Fibroblast of villous mesenchyme (primary cell): ENCODE measurements around the gene HEY2. TPM values are rescaled to one million over a fixed set of nuclear protein-coding genes. Genes with fewer than 3 reads are reported as not detected.

Experiments
- DNase-seq: peaks from one replicate; pipeline ENCODE4 v3.0.0-alpha.2; 2010; ENCODE audit warnings: low read depth
- H3K4me3 ChIP-seq: 2 replicates; pipeline ENCODE4 v1.5.1; 2011; ENCODE audit warnings: low read depth, mild to moderate bottlenecking, low read length
- total RNA-seq: library from RNA; depleted of rRNA; stranded (reverse); fragments of >200 nt; gene quantifications from 2 replicates; pipeline ENCODE4 v1.2.3, GENCODE V29; 2012
- TF ChIP-seq, protein P1 (sequence below): IDR thresholded peaks from 2 replicates; pipeline ENCODE4 v1.5.1; 2012; ENCODE audit warnings: low read depth, mild to moderate bottlenecking, low read length; ENCODE audit not compliant: insufficient read depth

HEY2 gene
- total RNA-seq, 1 donor, result not detected

DNA sequence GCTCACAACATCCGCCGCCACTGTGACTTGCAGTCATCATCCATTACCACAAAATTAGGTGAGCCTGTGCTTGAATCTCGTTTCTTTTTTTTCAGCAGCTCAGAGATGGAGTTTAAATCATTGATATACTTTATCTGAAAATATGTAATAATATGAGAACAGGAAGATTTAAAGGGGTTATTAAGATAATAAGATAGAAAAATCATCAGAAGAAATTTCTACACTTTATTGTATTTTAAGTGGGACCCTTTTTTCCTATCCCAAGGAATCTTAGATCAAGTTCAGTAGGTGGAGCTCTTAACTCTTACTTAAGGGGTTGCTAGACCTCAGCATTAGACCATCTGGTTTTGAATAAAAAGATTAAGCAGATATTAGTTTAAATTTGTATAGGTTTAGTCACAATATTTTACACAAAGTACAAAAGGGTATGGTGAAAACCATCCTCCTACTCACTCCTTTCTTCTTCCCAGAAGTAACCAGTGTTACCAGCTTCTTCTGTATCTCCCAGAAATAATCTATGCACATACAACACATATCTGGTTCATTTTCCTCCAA, 32.0 kb downstream of the HEY2 start:
- TF ChIP-seq, protein P1, sequence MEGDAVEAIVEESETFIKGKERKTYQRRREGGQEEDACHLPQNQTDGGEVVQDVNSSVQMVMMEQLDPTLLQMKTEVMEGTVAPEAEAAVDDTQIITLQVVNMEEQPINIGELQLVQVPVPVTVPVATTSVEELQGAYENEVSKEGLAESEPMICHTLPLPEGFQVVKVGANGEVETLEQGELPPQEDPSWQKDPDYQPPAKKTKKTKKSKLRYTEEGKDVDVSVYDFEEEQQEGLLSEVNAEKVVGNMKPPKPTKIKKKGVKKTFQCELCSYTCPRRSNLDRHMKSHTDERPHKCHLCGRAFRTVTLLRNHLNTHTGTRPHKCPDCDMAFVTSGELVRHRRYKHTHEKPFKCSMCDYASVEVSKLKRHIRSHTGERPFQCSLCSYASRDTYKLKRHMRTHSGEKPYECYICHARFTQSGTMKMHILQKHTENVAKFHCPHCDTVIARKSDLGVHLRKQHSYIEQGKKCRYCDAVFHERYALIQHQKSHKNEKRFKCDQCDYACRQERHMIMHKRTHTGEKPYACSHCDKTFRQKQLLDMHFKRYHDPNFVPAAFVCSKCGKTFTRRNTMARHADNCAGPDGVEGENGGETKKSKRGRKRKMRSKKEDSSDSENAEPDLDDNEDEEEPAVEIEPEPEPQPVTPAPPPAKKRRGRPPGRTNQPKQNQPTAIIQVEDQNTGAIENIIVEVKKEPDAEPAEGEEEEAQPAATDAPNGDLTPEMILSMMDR, result peak; percentile 13
- DNase-seq, result peak; percentile 43
- H3K4me3 ChIP-seq, result peak overlapping the region; percentile 71

DNA sequence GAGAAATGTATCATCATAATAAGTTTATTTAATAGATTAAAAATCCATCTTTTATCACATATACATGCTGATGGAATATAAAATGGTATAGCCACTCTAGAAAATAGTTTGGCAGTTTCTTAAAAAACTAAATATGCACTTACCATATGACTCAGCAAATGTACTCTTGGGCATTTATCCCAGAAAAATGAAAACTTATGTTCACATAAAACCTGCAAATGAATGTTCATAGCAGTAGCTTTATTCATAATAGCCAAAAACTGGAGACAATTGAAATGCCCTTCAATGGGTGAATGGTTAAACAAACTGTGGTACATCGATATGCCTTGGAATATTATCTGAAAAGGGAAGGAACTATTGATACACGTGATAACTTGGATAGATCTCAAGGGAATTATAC, 34.9 kb downstream of the HEY2 start:
- peak; percentile 31 for DNase-seq

DNA sequence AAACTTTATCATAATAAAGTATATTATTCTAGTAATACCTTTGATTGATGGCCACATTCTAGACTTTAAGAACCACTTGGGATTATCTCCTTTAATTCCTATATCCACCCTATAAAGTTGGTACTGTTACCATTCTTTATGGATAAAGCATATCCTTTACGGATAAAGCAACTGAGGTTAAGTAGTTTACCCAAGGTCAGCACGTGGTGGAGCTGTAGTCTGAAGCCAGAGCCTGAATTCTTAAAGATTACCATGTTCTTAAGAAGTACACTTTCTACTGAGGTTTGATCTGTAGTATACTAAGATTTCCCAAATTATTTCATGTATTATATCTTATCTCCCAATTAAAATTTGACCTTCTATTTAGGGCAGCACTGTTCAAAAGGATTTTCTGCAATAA, 38.4 kb downstream of the HEY2 start:
- DNase-seq, result peak; percentile 60
- no peak overlapping the region for H3K4me3 ChIP-seq
- TF ChIP-seq, protein P1, result peak; percentile 33

More for the DNA sequence above, 34.9 kb downstream of the HEY2 start:
- H3K4me3 ChIP-seq, result no peak overlapping the region
- TF ChIP-seq, protein P1, result no peak

DNA sequence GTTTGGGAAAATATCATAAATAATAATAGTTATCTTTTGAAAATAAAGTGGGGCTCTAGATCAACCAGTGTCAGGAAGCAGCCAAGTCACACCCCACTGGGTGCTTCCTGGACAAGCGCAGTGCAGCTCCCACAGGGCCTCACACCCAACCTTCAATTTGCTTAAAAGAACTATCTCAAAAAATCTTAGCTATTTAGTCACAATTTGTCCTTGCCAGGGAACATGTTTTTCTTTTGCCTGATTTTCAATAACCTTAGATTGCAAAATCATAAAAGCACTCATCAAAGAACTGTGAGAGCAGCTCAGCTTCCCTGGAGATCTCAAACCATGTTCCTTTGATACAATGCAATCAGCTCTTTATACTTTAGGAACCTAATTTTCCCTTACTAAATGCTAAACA, 39.7 kb downstream of the HEY2 start:
- TF ChIP-seq, protein P1, result no peak
- DNase-seq, result no peak

DNA sequence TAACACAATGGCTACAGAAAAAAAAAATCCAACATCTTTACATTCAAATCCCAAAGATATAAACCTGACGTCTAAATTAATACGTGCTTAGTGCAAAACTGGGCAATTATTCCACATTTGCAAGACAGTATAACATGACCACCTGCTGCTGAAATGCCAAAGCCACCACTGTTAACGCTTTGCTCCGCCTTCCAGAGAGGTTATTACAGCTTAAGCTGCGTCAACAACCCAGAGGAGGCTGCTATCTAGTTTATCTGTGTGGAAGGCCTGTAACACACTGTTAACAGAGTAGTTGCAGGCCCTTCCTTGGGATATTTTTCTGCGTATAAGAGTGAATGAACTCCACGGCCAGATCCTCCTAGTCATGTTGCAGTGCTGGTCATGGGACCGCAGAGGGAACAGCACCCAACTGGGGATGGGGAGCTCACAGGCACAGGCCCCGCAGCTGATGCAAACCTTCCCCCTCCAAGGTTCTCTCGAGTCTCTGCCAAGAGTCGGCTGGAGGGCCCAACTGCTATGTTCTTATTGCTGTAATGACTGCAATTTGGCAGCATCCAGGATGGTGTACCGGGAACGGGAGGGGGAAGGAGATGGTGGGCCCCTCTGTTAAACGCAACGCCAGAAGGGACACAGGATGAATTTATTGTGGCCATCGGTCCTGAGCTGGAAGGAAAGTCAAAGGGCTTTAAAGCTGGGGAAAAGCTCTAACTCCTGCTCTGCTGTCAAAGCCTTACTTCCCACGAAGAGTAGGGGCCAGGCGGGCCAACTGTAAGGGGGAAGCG, 40.3 kb downstream of the HEY2 start:
- H3K4me3 ChIP-seq, result peak overlapping the region; percentile 87
- TF ChIP-seq, protein P1, result no peak
- peak; percentile 82 for DNase-seq

More for the DNA sequence above, 39.7 kb downstream of the HEY2 start:
- H3K4me3 ChIP-seq, result no peak overlapping the region

DNA sequence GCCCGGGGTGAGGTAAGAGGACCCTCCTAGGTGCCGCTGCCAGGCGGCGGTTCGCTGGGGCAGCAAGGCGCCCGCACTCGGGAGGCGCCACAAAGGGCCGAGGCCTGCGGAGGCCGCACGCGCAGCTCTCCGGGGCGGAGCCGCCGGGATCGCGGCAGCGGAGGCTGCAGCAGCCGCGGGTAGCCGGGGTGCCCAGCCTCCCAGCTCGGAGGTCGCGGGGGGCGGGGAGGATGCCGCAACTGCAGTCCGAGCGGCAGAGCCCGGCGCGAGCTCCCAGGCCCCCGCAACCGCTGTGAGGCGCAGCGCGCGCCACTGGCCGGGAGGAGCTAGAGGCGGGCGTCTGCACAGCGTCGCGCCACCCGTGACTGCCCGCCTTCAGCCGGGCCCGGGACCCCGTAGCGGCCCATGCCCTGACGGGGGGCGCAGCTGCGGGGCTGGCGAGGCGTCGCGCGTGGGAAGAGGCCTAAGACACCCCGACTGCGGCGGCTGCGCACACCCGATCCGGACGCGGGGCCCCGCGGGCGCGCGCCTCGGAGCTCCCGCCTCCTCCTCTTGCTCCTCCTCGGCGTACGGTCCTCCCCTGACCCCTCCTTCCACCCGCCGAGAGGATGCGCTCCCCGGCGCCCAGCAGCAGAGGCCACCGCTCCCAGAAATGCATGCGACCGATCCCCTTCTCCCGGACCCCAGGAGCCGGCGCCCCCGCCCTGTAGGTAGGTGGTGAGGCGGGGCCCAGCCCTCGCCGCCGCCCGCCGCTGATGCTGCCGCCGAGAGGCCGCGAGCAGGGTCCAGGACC, 41.1 kb downstream of the HEY2 start, which contains the start of gene NCOA7:
NCOA7 (plus strand) TSS at position 603 of the 793 bp plus-strand sequence. CDS start 24,395 bp downstream, outside the sequence.
- peak within 1 kb of the TSS; percentile 87 for H3K4me3 ChIP-seq
- TF ChIP-seq, protein P1, result no peak
- DNase-seq, result peak; percentile 65
